Lung microvascular endothelial cell (primary cell): ENCODE data around the gene BCAS3. TPM values are rescaled to one million over a fixed set of nuclear protein-coding genes. Genes with fewer than 3 reads are reported as not detected.

Experiments used
- DNase-seq, 2 donors: peaks; one replicate each; pipeline versions ENCODE4 v3.0.0 to v3.0.0-alpha.2; 2010; ENCODE audit warnings: low read depth in 2 of 2
- total RNA-seq: library from RNA; depleted of rRNA; stranded (reverse); fragments of >200 nt; gene quantifications from 2 replicates; pipeline ENCODE4 v1.2.1, GENCODE V29; 2014

The BCAS3 gene
- total RNA-seq, 1 donor from 2014 or later, result 17.9 TPM

DNA sequence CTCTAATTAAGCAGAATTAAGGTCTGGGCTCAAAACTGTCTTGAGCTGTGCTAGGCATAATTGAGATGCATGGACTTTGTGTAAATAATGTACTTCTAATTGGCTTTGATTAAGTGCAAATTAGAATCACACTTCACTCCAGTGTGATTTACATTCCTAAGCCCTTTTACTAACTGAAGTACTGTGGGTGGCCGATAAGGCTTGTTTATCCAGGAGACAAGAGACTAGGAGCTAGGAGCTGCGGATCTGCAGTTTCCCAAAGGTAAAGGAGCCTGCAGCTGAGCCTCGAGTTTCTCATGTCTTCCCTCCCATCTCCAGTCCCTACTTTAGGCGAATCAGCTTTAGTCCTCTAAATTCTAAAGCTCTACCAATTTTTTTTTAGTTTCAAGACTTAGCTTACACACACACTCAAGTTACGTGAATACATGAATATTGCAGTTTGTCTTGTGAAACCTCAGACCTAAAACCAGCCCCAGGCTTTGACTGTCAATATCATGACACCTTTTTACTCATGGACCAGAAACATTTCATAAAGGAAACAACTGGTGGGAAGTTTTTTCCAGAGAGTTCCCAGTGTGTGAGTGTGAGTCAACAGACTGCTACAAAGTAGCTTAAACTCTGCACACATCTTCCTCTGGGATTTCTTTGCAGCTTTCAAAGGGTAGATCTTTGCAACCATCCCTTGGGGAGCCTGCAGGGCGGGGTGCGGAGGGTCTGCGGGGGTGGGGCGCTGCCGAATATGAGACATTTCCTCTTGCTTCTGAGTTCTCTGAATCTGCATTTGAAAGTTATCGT, 608.1 kb downstream of the BCAS3 start:
- DNase-seq, result peak in 1 of 2 donors; percentile 12

DNA sequence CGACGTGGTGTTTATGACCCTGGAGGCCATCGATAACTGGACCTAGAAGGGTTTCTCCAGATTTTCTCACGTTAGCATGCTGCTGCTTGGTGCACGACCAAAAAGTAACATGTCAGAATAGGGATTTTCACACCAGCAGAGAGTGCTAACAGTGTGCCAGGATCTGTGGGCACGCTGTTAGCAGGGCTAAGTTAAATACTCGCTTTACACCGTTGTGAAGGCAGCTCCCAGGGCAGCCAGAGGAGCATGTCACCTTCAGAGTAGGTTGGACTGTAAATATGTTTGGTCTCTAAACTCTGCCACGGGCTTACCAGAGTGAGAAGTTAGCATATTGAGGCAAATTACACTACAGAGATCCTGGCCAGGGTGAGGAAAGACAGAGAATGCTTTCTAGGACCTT, 608.8 kb downstream of the BCAS3 start:
- no peak for DNase-seq

DNA sequence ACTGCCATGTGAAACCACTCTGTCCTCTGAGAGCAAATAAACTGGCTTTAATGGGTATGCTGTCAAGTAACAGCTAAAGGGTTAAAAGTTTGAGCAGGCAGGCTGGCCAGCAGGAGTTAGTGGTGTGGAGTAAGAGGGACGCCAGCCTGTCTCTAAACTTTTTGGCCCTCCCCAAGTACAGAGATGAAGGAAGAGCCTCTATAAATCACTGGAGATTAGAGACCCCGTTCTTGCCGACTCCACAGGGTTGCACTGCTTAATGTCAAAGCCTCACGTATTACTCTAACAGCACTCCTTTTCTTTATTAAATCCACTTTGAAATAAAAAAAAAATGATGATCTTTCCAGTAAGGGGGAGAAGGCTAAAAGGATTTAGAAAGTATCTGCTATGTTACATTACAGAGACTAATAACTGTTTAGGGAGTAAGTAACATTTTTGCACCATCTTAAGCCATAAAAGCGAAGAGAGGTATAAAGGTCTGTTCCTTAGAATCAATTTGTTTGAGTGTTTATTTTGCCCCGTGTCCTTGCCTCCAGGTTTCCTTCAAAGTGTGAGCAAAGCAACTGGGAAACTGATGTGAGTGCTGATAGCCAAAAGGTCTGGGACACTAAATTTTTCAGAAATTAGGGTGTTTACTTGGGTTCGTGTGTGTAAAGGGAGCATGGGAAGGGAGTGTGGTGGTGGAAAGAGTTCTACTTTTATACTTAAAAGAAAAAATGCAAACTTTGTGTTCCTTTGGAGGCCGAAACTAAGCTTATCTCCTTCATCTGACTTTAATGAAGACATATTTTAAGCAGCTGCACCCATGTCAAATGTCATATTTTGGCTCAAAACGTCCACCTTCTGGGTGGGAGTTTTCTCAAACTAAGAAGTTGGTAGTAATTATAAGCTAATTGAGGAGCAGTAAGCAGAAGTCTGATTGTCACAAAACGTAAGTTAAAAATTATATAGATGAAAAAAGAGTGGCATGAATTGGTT, 612.0 kb downstream of the BCAS3 start:
- no peak for DNase-seq

DNA sequence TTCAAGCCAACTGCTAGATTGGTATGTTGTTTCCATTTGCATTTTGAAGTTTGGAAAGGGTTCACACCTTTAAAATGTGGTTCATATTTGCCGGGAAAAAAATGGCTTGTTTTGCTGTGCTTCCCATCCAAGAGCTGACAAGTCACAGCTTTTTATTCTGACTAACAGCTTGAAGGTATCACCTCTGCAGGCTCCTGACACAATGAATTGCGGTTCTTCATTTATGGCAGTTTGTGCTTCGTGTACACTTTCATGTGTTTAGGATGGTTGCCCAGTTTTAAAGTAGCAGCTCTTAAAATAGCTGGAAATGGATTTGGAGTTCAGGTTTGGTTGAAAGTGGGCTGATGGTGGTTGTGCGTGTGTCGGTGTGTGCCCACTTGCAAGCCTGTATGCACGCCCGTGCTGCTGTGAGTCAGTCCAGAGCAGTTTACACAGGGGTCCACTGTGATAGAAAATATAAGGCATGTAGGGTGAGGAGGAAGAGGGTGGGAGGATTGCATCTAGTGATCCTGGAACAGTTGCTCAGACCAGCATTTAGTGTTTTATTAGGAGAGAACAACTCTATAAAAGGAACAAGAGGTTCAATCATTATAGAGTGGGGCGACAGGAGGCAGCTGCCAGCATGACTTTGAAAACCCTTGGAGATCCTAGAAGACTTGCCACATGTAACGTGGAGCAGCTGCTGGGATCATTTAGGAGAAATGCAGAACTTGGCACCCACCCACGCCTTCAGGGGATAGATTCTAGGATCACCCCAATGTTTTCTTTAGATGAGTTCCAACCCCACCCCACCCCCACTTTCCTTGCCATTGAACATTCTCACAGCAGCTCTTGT, 614.0 kb downstream of the BCAS3 start:
- no peak for DNase-seq

DNA sequence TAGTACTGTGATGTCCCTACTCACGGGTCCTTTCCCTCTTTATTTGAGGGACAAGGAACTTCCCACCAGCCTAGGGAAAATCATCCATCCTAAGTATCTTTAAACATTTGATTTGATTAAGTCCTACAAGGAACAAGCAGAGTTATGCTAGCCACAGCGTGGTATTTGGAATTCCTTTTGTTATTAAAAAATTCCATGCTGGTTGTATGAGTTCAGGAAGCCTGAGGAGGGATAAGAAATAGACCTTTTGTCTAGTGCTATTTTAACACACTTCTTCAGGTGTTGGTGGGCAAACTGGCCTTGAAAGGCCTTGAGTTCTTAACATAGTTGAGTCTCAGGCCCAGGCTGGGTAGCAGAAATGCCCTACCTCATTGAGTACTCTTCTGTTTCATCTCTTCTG, 616.6 kb downstream of the BCAS3 start:
- DNase-seq, result no peak

DNA sequence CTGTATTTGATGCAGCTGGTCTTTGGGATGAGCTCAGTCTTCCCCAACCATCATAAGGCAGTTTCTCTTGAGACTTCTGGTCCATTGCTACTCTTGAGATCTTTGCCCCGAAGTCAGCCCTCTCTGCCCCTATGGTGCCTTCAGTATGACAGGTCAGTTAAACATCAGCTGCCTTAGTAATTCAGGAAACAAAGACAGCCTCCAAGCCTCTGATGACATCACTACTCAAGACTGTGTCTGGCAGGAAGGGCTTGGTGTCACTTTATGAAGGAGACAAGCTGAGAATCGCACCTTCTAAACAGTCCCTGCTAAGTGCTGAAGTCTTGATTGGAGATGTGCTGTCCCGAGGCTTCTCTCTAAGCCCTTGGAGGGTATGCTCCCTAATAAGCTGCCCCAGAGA, 617.1 kb downstream of the BCAS3 start:
- DNase-seq, result peak in 1 of 2 donors; percentile 42

DNA sequence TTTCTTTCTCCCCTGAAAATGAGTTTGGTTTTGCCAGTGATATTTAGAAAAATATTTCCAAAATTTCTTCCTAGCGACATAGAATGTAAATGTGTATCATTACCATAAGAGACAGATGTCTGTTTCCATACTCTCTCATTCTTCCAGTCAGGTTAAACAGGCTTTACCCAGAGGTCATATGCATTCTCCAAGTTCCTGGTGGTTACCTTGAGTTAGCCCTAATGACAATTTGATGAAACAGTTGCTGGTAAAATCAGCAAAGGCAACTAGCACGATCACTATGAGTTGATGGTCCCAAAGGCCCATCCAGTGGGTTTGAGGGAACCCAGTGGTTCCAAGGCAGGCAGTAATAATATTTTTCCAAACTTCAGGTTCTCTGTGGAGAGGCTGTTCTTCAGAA, 618.4 kb downstream of the BCAS3 start:
- DNase-seq, result no peak

DNA sequence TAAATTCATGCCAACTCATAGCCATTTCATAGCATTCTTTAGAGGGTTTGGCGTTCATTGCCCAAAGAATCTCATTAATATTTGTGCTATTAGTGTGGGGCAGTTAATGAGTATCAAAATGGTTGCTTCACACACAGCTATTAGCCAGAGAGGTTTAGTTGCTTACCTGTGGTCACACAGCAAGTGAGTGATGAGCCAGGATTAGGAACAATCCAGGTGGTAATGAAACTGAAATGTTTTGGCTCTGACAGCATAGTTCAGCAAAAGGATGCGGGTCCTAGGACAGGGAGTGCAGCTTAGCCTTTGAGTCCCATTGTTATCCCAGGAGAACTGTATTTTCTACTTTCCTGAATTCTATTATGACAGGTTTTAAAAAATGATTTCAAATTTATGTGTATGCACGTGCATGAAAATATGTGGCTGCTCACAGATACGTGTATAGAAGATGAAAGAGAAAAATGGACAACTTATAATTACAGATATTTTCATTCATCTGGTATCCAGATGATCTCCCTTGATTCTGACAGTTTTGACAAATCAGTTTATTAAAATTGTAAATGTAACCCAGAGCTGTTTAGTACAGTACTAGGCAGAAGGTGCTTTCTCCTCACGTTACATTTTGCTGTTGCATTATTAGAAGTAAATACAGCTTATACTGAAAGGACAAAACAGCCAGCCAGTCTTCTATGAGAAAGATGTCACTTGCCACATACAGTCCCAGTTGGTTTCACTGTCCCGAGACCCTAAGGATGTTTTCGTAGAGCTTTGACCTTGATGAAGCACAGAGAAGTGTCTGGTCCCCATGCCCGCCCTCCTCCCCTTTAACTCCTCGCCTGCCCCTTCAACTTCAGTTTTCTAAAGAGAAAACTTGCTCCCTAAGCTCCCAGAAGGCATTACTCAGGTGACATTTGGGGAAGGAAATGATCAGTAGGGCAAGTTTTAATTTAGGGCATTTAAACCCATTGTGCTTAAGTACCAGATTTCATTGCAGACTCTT, 622.2 kb downstream of the BCAS3 start:
- DNase-seq, result no peak

DNA sequence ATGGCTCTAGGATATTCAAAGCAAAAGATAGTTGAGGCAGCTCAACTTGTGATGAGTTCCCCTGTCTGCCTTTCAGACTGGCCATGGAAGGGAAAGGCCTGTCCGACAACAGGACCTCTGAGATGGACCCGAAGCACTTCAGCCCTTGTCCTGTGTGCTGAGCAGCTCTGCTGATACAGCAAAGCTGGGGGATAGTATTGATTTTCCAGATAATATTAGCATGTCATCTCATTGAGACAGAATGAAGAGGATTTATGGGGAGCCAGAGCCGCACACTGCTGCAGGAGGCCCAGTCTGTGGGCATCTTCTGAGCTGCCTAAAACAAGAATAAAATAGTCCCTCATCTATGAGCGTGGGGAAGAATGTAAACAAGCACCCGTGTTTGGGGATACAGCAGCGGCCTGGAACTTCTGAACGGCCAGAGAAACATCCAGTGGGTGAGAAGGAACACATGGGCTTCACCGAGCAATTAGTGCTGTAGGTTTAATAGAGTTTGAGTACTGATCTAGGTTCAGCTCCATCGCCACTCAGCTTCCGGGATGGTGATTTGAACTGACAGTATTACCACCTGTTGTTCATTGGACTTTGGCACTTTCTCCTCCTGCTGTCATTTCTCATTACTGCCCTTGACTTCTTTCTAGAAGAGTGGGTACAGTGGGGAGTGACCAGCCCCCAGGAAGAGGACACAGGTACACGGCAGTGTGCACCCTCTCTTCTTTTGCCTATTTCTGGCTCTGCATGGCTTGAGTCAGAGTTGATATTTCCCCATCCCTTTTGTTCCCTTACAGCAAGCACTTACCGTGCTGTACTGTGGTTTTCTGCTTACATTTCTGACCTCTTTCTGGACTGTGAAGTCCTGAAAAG, 625.5 kb downstream of the BCAS3 start:
- DNase-seq, result no peak

DNA sequence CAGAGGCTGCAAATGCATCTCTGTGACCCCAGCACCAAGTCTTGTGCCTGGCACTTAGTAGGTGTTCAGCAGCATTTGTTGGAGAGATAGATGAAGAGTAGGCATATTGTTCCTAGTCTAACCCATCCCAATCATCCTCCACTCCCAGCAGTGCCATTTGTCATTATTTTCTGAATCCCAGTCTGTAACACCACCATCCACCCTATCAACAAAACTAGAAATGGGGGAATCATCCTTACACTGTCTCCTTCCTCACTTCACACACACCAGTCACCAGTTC, 626.1 kb downstream of the BCAS3 start:
- DNase-seq, result no peak

DNA sequence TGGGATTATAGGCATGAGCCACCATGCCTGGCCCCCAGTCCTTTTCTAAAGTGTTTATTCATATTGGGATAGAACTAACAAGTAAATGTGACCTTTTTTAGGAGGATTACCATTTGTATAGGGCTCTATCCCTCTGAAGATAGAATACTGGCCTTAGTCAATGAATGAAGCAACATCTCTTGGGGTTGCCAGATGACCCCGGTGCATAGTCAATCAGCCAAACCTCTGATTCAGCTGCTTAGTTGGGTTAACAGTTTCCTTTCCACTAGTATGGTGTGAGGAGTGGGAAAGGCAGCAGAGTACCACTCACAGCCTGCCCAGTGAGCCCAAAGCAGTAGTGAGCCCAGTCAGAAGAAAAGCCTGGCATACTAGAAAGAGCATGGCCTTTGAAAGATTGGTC, 627.4 kb downstream of the BCAS3 start:
- DNase-seq, result no peak

DNA sequence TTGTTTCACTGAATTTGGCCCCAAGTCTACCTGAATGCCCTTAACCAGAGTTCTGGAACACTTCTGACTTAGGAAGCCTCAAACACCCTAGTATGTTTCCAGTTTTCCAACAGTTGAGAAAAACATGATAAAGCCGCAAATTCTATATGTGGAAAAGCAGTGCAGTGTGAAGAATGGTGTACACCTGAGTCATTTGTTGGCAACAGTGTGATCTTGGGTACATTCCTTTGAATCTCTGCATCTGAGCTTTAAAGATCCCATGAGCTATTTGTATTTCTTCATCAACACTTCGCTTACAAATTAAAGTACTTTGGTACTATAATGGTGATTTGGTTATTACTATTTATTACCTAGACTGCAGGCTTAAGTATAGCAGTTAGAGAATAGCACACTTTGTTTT, 628.4 kb downstream of the BCAS3 start:
- no peak for DNase-seq

DNA sequence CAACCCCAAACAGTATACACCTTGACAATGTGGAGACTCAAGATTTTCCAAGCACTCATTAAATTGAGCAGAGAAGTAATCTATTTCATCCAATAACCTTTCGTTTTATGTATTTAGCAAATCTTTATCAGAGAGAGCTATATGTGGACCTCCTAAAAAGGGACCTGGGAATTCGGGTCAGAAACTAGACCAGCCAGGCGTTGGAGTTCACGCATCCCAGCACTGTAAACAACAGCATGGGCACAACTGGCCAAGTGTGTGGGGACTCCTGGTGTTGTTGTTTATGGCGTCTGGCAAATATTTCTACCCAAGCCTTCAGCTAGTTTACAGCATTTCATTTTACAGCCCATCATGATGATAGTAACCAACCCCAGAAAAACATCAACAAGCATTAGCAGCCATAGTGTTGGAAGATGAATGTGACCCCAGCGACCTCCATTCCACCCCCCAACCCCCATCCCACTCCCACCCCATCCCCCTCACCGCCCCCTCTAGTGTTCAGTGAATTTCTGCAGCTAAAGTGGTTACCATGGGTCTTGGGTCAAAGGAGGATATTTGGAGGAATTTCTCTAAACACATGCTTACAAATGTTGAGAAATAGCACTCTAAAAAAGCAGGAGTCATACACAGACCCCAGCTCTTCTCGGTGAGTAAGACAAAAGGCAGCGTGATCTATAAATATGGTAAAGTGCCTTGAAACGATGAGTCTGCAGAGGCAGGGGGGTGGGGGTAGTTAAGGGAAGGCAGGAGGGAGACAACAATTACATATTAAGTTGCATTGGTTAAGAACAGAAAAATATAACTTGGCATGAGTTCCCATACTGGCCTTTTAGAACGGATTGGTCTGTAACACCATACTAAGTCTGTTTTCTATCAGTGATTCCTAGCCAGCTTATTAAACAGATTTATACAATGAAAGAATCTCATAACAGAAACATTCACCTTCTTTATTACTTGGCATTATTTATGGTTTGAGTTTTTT, 630.5 kb downstream of the BCAS3 start:
- no peak for DNase-seq

DNA sequence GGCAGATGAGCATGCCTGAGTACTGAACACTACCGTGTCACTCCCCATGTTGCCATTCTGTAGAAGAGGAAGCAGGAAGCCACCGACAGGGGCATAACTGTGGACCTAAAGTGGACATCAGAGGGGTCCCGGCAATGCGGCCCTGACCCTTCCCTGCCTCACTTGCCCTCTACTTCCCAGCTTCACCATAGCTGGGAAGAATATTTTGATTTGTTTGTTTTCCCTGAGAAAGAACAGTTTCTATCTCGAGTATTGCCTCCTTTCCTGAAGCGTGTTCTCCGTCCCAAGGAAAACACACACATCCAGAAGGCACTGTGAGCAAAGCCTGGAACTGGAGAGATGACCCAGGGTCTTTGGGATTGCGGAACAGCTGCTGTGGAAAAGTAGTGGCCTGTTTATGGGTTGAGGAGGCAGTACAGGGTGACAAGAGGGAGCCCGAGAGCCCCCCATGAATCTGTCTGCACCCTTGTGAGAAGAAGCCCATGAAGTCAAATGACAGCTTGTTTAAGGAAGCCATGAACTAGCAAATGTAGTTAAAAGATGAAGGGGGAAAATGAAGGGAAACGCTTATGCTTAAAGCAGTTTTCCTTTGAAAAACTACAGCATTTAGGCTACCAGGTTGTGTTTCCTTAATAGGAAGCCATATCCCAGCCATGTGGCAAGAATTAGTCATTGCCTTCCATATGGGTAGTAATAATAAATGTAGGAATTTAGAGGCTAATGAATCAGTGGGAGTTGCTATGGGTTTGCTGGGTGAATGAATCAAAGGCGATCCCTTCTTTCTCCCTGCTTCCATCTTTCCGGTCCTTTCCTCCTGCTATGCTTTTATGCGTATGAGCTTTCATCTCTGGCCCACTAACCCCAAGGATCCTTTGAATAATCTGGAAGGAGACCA, 632.0 kb downstream of the BCAS3 start:
- peak in 1 of 2 donors; percentile 11 for DNase-seq

DNA sequence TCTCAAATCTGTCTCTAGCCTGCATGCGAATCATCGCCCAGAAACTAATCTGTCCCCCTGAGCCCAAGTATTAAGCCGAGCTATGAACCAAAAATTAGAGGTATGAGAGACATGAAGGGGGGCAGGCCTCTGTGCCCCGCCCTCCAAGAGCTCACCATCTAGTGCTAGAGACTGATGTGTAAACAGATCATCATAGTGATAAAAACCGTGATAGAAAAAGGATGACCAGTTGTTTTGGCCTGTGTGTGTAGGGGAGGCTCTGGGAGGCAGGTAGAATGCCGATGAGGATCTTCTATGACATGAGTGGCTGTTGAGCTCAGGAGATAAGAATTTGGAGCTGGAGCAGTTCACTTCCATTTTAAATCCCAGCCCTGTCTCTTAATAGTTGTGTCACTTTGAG, 632.9 kb downstream of the BCAS3 start:
- no peak for DNase-seq

DNA sequence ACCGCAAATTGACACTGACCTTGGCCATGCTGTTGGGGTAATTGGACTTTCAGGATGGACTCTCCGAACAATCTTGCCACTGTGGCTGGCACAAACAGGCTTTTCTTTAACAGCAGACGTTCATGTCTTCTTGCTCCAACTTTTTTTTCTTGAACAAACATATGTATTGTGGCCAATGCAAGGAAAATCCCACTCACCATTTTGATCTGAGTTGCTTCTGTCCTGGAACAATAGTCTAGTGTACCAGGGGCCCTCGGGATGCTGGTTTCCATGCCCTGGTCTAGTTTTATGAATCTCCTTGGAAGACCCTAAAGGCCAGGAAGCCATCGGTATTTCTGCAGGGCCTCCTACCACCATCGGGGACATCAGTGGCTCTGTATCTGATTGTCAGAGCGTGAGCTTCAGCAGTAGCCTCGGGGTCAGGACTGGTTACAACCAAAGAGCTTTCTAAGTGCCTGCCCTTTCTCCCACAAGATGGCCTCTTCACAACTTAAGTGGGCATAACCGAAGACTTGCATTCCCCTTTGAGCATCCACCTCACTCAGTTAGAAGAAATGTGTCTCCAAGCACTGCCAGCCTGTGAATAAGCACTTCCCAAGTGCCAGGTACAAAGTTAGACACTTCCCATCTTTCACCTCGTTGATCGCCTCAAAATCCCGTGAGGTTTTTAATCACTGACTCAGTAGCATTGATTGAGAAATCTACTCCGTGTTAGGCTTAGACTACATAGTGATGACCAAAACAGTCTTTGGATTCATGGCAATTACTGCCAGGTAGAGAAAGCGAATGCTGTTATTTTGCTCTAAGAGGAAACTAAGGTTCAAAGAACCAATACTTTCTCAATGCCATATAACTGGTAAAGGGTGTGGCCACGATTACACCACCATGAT, 635.0 kb downstream of the BCAS3 start:
- no peak for DNase-seq
